Neural cell (in vitro differentiated cells): ENCODE data around the gene CES4A.

Experiments
- CTCF ChIP-seq: fragments of 450-650 bp; IDR thresholded peaks from 2 replicates; pipeline ENCODE4 v1.5.1; 2014; ENCODE audit warnings: antibody characterized with exemption, mild to moderate bottlenecking, moderate library complexity; ENCODE audit not compliant: poor library complexity, severe bottlenecking
- EZH2 ChIP-seq: fragments of 200-600, 300-800 bp; shearing (Covaris generic), sonication (generic); IDR thresholded peaks from 2 replicates; pipeline ENCODE4 v1.6.1; 2014; ENCODE audit warnings: antibody characterized with exemption, low read length, borderline replicate concordance, mild to moderate bottlenecking; ENCODE audit not compliant: insufficient read depth, poor library complexity, severe bottlenecking
- POLR2AphosphoS5 ChIP-seq: IDR thresholded peaks from 2 replicates; pipeline ENCODE4 v1.6.1; 2012
- RAD21 ChIP-seq: fragments of 450-650 bp; conservative IDR thresholded peaks from 2 replicates; pipeline ENCODE4 v1.6.1; 2014; ENCODE audit warnings: antibody characterized with exemption, mild to moderate bottlenecking, moderate library complexity
- REST ChIP-seq: IDR thresholded peaks from 2 replicates; pipeline ENCODE4 v1.6.1; 2012; ENCODE audit warnings: borderline replicate concordance
- SMC3 ChIP-seq: fragments of 450-650 bp; conservative IDR thresholded peaks from 2 replicates; pipeline ENCODE4 v1.6.1; 2014; ENCODE audit warnings: antibody characterized with exemption, mild to moderate bottlenecking, moderate library complexity; ENCODE audit not compliant: poor library complexity
- TAF1 ChIP-seq: IDR thresholded peaks from 2 replicates; pipeline ENCODE4 v1.6.1; 2012; ENCODE audit warnings: low read depth

- TF ChIP-seq RAD21 (no peak), REST (no peak), CTCF (no peak), SMC3 (no peak), TAF1 (no peak), EZH2 (no peak), POLR2AphosphoS5 (no peak)
Observed at GRCh38 chr16:66983033-66983432, 5.4 kb upstream of the CES4A start.
